Stimulated activated CD8-positive, alpha-beta memory T cell treated with anti-CD3 and anti-CD28 coated beads, Interleukin-7, amount 100 ng/mL, for 1 hour (primary cell): ENCODE measurements around the gene LRRC7.

ENCODE experiments used
- DNase-seq, 2 donors: peaks; one replicate each; pipeline ENCODE4 v3.0.0-alpha.2; 2020; ENCODE audit warnings: low read depth in 2 of 2

Gene LRRC7

DNA sequence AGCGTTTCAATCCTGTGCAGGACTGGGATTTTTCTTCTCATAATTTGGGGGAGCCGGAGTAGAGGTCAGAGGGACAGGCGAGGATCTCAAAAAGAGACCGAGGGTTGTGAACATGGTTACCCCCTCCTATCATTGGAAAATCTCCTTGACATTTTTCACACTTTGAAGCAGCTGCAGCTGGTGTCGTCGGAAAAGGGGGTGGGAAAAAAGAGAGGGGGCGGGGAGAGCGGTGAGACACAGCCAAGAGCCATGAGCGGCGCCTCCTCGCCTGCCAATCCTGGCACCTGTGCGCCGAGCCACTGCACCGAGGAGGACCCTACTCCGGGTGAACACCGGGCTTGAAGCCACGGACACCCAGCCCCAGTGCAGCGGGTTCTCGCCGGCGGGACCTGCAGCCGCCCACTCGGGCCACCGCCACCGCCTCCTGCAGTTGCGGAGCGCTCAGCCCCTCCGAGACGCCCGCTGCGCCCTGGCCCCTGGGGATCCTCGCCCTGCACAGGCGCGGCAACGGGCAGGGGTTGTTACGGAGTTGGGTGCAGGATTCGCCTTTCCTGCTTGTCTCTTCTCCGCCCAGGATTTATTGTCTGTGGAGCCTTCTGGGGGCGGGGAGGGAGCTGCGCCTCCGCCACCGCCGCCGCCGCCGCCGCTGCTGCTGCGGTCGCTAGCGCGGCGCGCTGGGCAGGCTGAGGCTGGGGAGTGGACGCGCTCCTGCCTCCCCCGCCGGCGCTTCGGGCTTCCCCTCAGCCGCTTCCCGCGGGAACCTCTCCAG is at the start of gene LRRC7:
Gene LRRC7, plus strand, starts transcription at position 271 of the 769 bp plus-strand sequence. CDS start 718 bp downstream, outside the sequence.
- DNase-seq: no peak

DNA sequence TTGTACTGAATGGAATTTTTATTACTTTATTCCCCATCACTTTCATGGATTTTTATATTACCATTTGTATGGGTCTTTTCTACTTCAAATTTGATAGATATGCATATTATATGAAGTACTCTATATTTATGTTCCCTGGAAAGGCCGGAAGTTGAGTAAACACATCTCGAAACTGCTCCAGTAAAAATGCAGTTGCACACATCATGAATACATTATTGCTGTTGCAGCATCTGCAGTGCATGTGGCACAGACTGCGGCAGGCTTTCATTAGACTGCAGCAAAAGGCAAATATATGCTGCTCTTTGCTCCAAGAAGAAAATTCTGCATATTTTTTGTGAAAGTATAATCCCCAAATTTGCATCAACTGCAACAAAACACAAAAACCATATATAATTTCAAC is 48.7 kb upstream of the LRRC7 start:
- no peak for DNase-seq

DNA sequence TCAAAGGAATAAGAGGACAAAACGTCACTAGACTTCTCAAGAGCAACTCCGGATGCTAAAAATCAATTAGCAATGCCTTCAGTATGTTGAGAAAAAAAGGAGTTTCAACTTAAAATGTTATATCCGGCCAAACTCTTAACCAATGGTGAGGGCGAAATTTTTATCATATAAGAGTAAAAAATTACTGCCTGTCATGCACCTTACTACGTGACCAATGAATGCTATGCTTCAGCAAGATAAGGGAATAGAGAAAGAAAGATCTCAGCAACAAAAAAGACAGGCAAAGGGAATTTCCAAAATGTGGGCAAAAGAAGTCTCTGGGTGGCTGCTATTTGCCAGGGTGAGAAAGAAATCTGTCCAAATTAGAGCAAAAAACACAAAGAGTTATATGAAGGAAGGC is 47.4 kb upstream of the LRRC7 start:
- DNase-seq: no peak

DNA sequence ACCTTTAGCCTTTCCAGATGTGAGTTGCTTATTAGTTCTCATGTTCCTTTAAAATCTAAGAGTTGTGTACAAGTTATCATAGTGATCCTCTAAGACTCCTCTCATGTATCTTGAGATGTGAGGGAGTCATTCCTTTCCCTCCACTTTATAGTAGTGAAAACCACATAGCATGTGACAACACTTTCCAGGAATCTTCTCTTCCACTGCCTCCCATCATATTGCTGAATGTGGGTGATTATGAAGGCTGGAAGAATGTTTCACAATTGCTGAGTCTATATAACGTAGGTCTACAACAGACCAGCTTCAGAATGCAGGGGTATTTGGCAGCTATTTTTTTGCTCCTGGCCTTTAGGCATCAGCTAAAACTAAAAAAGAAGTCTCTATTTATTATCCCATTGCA is 44.7 kb upstream of the LRRC7 start:
- no peak for DNase-seq

DNA sequence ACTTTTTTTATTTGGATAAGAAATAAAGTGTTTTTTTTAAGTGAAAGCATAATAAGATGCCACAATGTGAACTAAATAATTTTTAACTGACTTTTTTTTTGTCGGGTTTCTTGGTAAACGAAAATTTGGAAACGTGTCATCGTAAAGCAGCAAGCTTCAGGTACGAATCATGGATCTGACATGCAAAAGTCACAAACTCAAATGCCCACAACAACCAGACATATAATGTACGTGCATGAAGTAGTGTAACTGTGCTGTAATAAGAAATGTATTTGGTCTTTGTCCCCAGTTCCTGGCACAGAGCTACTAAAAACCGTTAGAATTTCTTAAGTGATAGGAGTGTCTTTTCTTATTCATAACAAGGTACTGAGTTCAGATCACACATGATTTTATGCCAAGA is 44.3 kb upstream of the LRRC7 start:
- DNase-seq: no peak

DNA sequence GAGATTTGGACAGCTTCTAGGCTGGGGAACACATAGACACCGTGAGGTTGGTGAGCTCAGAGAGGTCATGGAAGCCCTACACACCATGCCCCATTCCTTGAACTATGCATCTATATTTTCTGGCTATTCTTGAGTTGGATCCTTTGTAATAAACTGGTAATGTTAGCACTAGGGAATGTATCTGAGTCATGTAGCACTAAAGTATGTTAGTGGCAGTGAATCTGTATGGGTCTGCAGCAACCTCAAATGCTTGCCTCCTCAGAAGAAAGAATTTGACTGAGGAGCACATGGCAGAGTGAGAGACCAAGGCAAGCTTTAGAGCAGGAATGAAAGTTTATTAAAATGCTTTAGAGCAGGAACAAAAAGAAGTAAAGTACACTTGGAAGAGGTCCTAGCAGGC is 43.7 kb upstream of the LRRC7 start:
- no peak for DNase-seq

DNA sequence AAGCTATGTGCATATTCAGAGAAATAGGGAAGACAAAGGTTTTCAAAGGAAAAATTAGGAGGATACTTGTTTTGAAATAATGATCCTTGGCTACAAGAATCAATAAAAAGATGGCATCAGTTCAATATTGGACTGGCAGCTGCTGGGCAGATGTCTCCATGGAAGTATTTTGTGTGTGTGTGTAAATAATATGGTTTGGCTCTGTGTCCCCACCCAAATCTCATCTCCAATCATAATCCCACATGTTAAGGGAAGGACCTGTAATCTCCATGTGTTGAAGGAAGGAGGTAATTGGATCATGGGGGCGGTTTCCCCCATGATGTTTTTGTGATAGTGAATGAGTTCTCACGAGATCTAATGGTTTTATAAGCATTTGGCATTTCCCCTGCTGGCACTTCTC is 40.4 kb upstream of the LRRC7 start:
- no peak for DNase-seq

DNA sequence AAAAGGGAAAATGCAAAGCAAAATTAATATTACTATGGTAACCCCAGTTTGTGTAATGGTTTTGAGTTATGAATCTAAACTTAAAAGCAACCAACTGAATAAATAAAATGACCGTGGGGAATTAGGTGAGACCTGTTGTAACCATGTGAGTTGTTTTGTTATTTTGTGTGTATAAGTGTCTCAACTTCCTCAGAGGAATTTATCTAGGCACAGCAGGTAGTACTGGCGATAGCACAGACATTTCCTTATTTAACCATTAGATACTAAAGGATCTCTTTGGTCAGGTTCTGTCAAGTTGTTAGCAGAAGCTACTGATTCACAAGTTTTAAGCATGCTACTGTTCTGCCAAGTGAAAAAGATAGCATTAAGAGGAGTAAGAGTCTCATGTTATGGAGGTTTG is 39.3 kb upstream of the LRRC7 start:
- DNase-seq: no peak

DNA sequence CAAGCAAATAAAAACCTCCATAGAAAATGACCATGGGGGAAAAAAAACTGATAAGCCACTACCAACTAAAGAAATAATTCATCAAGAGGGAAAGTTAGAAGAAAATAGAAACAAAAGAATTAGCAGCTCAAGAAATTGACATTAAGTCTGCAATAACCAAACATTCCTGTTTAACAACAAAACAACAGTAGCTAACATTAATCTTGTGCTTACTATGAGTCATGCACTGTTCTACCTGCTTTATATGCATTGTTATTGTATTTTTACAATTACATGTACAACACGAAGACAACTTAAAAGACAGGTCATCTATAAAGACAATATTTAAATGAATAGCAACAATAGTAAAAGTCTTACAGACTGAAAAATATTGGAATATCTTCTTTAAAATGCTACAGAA is 34.4 kb upstream of the LRRC7 start:
- DNase-seq: no peak

DNA sequence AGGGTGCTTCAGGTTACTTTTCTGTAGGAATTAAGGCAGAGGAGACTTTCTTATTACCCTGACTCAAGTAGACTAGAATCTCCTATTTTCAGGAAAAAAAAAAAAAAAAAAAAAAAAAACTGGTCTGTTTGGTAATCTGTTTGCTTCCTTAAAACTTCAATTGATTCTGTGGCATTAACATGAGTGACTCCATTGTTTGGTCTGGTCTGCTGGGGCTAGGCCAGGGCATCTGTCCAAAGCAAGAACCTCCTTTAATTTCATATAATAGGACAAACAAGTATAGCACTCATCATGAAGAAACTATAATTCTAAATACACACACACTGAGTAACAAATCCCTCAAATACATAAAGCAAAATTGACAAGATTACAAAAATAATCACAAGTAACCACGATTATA is 32.9 kb upstream of the LRRC7 start:
- no peak for DNase-seq

DNA sequence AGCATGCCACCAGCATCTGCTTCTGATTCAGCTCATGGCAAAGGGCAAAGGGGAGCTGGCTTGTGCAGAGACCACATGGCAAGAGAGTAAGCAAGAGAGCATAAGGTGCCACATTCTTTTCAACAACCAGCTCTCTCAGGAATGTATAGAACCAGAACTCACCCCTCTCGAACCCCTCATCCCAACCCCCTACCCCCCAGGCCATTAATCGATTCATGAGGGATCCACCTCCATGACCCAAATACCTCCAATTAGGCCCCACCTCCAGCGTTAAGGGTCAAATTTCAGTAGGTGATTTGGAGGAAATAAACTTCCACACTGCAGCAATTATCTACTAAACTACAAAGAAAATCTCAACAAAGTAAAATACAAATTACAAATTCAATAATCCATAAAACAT is 32.2 kb upstream of the LRRC7 start:
- no peak for DNase-seq

DNA sequence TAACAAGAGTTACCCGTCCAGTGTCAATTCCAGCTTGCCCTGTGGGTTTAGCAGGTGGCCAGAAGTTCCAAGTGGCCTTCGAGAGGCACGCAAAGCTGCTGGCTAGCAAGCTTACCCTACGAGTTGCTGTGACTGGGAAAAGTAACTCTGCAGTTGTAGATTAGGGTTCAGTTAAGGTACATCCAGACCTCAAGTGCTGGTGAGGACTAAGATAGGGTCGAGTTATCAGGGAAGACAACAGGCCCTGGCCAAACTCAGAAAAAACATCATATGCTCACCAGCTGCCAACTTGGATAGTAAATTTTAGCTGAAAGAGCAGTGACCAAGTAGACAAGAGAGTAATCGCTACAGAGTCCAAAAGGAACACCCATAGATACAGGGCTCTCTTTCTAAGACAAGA is 27.7 kb upstream of the LRRC7 start:
- no peak for DNase-seq

DNA sequence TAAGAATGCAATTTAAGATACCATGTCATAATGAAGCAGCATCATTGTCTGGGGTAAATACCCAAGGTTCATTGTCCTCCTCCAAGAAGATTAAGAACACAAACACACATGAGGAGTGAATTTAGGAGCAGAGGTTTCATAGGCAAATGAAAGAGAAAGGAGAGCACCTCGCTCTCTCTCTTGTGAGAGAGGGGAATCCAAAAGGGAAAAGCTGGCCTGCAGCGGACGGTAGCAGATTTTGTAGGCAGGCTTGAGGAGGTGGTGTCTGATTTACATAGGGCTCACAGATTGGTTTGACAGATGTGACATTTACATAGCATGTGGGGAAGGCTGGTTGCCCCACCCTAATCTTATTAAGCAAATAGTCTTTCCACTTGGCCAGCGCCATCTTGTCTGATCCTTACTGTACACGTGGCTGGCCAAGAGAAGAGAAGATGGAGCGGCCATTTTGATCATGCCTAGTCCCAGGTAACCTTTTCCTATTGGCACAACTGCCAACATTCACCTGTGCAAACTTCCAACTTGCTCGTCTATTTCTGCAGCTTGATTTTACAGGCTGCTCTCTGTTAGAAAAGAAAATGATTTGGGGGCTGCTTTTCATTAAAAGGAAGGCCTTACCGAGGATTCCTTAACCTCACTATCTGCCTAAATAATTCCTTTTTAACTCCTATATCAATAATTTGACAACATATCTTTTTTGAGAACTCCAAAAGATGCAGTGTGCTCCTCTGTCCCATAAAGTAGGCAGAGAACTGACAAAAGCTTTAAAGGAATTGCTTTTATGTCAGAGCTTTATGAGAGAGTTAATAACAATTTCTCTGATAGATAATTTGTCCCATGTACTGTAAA is 16.0 kb upstream of the LRRC7 start:
- no peak for DNase-seq

DNA sequence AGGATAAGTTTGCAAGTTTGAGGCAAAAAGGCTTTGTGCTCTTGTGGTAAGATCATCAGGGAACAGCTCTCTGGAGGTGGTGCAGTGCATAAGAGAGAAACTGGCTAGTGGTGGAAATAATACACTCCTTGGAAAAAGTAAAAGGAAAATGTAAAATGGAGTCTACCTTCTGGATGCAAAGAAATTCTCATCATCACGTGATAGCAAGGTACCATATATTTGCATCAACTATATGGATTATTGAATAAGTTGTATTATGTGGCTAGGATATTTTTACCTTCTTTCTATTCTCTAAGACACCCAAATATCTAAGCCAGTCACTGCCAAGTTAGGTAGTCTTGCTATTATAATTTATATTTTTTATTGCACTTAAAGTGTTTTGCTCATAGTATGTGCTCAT is 14.0 kb upstream of the LRRC7 start:
- no peak for DNase-seq

DNA sequence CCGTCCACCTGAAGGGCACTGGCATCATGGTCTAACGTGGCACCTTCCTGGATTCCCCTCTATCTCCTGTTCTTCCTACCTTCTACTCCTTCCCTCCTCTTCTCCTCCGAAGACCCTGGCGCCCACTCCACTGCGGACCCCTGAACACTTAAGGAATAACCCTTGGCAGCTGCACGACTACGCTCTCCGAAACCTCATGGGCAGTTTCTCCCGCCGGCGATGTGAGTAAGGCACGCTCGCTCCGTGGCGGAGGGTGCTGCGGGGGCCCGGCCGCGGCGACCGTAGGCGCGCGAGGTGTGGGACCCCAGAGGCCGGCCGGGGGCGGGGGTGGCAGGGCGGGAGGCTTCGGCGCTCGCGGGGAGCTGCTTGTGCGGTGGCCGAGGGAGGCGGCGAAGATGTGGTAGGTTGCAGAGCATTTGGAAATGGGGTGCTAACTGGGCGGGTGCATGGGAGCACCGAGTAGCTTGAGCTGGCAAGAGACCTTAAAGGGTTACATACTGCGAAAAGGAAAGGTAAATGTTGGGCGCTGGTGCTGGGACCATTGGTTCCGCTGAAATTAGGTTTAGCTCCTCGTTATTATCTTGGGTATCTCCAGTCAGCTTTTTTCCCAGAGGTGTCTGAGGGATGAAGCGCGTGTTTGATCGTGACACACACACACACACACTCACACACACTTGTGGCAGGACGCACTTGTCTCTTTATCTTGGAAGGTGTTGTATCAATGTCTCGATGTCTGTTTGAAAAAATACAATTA is 876 bp downstream of the LRRC7 start:
- DNase-seq: no peak

DNA sequence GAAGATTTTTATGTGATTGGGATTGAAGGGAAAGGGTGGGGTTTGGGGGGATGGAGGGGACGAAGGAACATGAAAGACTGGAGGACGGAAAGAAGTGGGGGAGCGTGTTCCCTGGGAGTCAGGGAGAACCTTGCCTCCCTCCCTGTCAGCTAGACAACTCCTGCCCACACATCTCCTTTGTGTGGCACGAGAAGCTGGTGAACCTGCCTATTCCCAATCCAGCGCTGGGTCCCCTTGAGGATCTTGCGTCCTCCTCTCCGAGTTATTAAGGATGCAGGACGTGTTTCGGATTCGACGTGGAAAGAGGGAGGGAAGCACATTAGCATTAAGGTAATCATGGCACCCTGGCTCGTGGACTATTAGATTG is 1.4 kb downstream of the LRRC7 start:
- DNase-seq: no peak

DNA sequence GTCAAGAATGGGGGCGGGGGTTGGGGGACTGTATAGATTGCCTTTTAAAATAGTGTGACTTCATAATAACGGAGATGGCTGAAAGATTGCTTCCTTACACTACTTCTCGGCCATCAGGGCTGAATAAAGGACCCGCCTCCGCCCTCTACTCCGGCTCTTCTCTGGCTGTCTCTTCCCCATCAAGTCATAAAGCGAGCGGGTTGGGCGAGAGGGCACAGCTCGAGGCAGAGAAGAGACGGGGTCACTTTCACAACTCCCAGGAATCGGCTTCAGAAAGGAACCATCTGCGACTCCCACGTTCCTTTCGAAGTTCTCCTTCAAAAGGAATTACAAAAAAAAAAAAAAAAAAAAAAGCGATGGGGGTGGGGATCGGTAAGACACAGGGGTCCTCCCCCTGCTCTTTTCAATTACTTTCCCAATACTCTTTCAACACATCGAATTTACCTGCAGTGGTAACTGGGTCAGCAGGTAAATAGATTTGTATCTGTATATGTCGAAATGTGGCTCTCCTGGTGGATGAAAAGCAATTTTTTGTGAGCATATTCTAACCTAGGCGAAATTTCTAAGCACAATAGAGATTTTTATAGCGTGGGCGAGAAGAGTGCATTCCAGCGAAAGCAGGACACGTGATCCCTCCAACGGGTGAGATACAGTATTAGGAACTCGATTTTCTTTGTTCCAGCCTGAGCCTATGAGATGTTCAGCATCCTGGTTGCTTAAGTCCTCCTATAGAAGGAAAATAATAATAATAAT is 2.0 kb downstream of the LRRC7 start:
- DNase-seq: no peak

DNA sequence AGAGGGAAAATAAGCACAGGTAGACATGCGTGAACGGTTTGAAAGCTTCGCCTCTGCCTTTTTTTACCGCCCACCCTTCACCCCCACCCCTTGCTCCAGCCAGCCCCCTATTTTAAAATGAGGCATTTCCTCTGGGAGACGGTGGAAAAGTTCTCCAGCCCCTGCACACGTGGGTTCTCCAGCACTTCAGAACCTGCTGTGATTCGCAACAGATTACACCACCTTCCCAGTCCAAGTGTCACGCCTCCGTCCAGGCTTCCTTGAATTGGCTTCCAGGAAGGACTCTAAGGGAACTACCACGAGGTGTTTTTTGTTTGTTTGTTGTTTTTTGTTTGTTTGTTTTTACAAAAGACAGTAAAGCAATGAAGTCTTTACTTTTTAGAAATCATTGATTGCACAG is 2.6 kb downstream of the LRRC7 start:
- no peak for DNase-seq

DNA sequence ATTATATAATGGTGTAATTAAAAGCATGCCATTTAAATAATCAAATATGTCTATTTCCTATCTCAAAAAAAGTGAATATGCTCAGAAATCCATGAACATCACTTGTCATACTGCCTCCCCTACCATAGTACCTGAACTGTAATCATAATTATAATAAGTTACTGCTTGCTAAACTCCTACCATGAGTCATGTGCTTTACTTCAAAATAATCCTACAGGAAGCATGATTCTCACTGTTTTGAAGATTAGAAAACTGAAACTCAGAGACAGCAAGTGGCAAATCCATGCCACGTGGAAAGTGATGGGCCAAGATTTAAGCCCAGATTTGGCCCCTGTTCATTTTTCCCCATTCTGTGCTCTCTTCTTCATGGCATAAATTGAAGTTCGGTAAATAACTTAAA is 5.2 kb downstream of the LRRC7 start:
- DNase-seq: no peak

DNA sequence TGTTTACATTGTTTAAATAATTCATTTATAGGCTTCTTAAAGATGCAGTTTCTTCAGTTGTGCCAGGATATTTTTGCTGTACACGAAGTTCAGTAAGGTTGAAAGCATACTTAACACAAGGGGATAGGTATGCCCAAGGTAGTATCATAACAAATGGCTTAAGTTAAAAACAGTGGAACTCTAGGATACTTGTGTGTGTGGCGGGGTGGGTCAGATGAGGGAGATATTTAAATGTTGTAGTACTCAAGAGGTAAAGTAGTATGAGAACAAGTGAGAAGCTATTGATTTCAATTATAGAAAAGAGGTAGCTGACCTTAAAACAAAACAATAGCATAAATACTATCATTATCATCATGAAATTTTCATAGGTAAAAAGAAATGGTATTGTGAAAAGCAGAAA is 6.2 kb downstream of the LRRC7 start:
- no peak for DNase-seq

DNA sequence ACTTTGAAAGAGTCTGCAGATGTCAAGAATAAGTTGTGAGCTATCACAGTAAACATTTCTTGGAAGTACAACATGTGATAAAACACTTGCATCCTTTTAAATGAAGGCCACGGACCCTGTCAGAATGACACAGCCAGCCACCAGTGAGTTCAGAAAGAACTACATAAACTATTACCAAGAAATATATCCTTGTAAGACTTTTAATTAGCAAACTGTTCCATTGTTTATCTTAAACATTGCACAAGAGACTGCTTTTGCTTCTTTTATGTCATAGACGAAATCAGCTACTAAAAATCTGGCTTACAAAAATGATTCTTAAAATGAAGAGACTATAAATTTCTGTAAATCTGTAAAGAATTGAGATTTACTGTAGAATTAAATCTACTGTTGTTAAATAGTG is 17.9 kb downstream of the LRRC7 start:
- no peak for DNase-seq

DNA sequence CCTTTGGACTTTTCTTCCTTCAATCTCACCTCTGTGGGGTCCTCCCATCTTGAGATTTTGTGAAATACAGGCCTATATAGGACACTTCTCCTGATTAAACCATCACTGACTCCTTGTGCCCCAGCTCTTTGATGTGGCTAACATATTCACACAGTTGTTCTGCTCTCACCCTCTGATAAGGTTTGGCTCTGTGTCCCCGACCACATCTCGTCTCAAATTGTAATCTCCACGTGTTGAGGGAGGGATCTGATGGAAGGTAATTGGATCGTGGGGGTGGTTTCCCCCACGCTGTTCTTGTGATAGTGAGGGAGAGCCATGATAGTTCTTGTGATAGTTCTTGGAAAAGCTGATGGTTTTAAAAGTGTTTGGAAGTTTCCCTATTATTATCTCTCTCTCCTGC is 19.7 kb downstream of the LRRC7 start:
- no peak for DNase-seq
